ENCODE measurements around the gene BNIP2. TPM values are rescaled to one million over a fixed set of nuclear protein-coding genes. Genes with fewer than 3 reads are reported as not detected.
"Not testable (repeated sequence)": the region's sequence is repeated elsewhere in the genome, so short reads cannot be mapped to it uniquely, and the experiment has no call there.

BNIP2 gene
- polyA plus RNA-seq, 2 donors: 24.3 to 27.8 TPM

GRCh38 chr15:59711451-59712243, 22.5 kb upstream of the BNIP2 start:
- H3K27me3 ChIP-seq (ENCODE audit: control insufficient read depth in 1 of 2, insufficient read depth in 2 of 2, low read length in 2 of 2): no peaks in the 10 kb centered on the region
- no peaks in the 10 kb centered on the region for H3K9me3 ChIP-seq (ENCODE audit: control insufficient read depth in 2 of 2, insufficient read depth in 1 of 2, low read depth in 1 of 2, low read length in 1 of 2)
- no peaks in the 10 kb centered on the region for H3K4me1 ChIP-seq (ENCODE audit: control insufficient read depth in 2 of 2, insufficient read depth in 2 of 2, low read length in 1 of 2)
- no peak overlapping the region for H3K27ac ChIP-seq (ENCODE audit: low read depth in 2 of 2, low read length in 1 of 2)
- H3K4me3 ChIP-seq (ENCODE audit: low read depth in 1 of 2, low read length in 2 of 2): no peak overlapping the region
- H3K36me3 ChIP-seq (ENCODE audit: control insufficient read depth in 2 of 2, insufficient read depth in 2 of 2, low read length in 1 of 2): no peaks in the 10 kb centered on the region
- WGBS, 2 donors: 51 to 55% methylated on average over 4 of the region's 4 CpGs

GRCh38 chr15:59707619-59708018, 18.5 kb upstream of the BNIP2 start:
- Histone ChIP-seq H3K4me3 (ENCODE audit: low read depth in 1 of 2, low read length in 2 of 2) (no peak overlapping the region), H3K27me3 (ENCODE audit: control insufficient read depth in 1 of 2, insufficient read depth in 2 of 2, low read length in 2 of 2) (no peaks in the 10 kb centered on the region), H3K36me3 (ENCODE audit: control insufficient read depth in 2 of 2, insufficient read depth in 2 of 2, low read length in 1 of 2) (no peaks in the 10 kb centered on the region), H3K27ac (ENCODE audit: low read depth in 2 of 2, low read length in 1 of 2) (no peak overlapping the region), H3K9me3 (ENCODE audit: control insufficient read depth in 2 of 2, insufficient read depth in 1 of 2, low read depth in 1 of 2, low read length in 1 of 2) (no peaks in the 10 kb centered on the region), H3K4me1 (ENCODE audit: control insufficient read depth in 2 of 2, insufficient read depth in 2 of 2, low read length in 1 of 2) (no peaks in the 10 kb centered on the region)
- 97 to 98% methylated on average over 4 of the region's 4 CpGs for WGBS, 2 donors

- WGBS, 2 donors: 59 to 70% methylated on average over 6 of the region's 6 CpGs
- H3K9me3 ChIP-seq (ENCODE audit: control insufficient read depth in 2 of 2, insufficient read depth in 1 of 2, low read depth in 1 of 2, low read length in 1 of 2): no peaks in the 10 kb centered on the region
These were observed 15.1 kb upstream of the BNIP2 start for GRCh38 chr15:59703979-59704796.

GRCh38 chr15:59702351-59702750, 13.2 kb upstream of the BNIP2 start:
- Histone ChIP-seq H3K27me3 (ENCODE audit: control insufficient read depth in 1 of 2, insufficient read depth in 2 of 2, low read length in 2 of 2) (no peaks in the 10 kb centered on the region), H3K4me3 (ENCODE audit: low read depth in 1 of 2, low read length in 2 of 2) (no peak overlapping the region)

More at GRCh38 chr15:59703979-59704796, 15.1 kb upstream of the BNIP2 start:
- Histone ChIP-seq H3K4me1 (ENCODE audit: control insufficient read depth in 2 of 2, insufficient read depth in 2 of 2, low read length in 1 of 2) (no peaks in the 10 kb centered on the region), H3K27ac (ENCODE audit: low read depth in 2 of 2, low read length in 1 of 2) (no peak overlapping the region), H3K36me3 (ENCODE audit: control insufficient read depth in 2 of 2, insufficient read depth in 2 of 2, low read length in 1 of 2) (no peaks in the 10 kb centered on the region), H3K27me3 (ENCODE audit: control insufficient read depth in 1 of 2, insufficient read depth in 2 of 2, low read length in 2 of 2) (no peaks in the 10 kb centered on the region), H3K4me3 (ENCODE audit: low read depth in 1 of 2, low read length in 2 of 2) (no peak overlapping the region)

GRCh38 chr15:59701880-59702279, 12.8 kb upstream of the BNIP2 start:
- Histone ChIP-seq H3K9me3 (ENCODE audit: control insufficient read depth in 2 of 2, insufficient read depth in 1 of 2, low read depth in 1 of 2, low read length in 1 of 2) (no peaks in the 10 kb centered on the region), H3K4me1 (ENCODE audit: control insufficient read depth in 2 of 2, insufficient read depth in 2 of 2, low read length in 1 of 2) (no peaks in the 10 kb centered on the region), H3K27me3 (ENCODE audit: control insufficient read depth in 1 of 2, insufficient read depth in 2 of 2, low read length in 2 of 2) (no peaks in the 10 kb centered on the region), H3K27ac (ENCODE audit: low read depth in 2 of 2, low read length in 1 of 2) (no peak overlapping the region), H3K36me3 (ENCODE audit: control insufficient read depth in 2 of 2, insufficient read depth in 2 of 2, low read length in 1 of 2) (no peaks in the 10 kb centered on the region), H3K4me3 (ENCODE audit: low read depth in 1 of 2, low read length in 2 of 2) (no peak overlapping the region)
- WGBS, 2 donors: 66 to 71% methylated on average over 4 of the region's 4 CpGs

More at GRCh38 chr15:59702351-59702750, 13.2 kb upstream of the BNIP2 start:
- Histone ChIP-seq H3K27ac (ENCODE audit: low read depth in 2 of 2, low read length in 1 of 2) (no peak overlapping the region), H3K36me3 (ENCODE audit: control insufficient read depth in 2 of 2, insufficient read depth in 2 of 2, low read length in 1 of 2) (no peaks in the 10 kb centered on the region), H3K4me1 (ENCODE audit: control insufficient read depth in 2 of 2, insufficient read depth in 2 of 2, low read length in 1 of 2) (no peaks in the 10 kb centered on the region), H3K9me3 (ENCODE audit: control insufficient read depth in 2 of 2, insufficient read depth in 1 of 2, low read depth in 1 of 2, low read length in 1 of 2) (no peaks in the 10 kb centered on the region)

GRCh38 chr15:59699810-59700431, 10.8 kb upstream of the BNIP2 start:
- H3K4me1 ChIP-seq (ENCODE audit: control insufficient read depth in 2 of 2, insufficient read depth in 2 of 2, low read length in 1 of 2): no peaks in the 10 kb centered on the region
- no peaks in the 10 kb centered on the region for H3K36me3 ChIP-seq (ENCODE audit: control insufficient read depth in 2 of 2, insufficient read depth in 2 of 2, low read length in 1 of 2)
- H3K9me3 ChIP-seq (ENCODE audit: control insufficient read depth in 2 of 2, insufficient read depth in 1 of 2, low read depth in 1 of 2, low read length in 1 of 2): no peaks in the 10 kb centered on the region
- no peak overlapping the region for H3K27ac ChIP-seq (ENCODE audit: low read depth in 2 of 2, low read length in 1 of 2)
- WGBS, 2 donors: 55 to 61% methylated on average over 4 of the region's 4 CpGs
- H3K27me3 ChIP-seq (ENCODE audit: control insufficient read depth in 1 of 2, insufficient read depth in 2 of 2, low read length in 2 of 2): no peaks in the 10 kb centered on the region
- no peak overlapping the region for H3K4me3 ChIP-seq (ENCODE audit: low read depth in 1 of 2, low read length in 2 of 2)

- not testable (repeated sequence) for H3K9me3 ChIP-seq (ENCODE audit: control insufficient read depth in 2 of 2, insufficient read depth in 1 of 2, low read depth in 1 of 2, low read length in 1 of 2); H3K4me1 ChIP-seq (ENCODE audit: control insufficient read depth in 2 of 2, insufficient read depth in 2 of 2, low read length in 1 of 2); H3K27ac ChIP-seq (ENCODE audit: low read depth in 2 of 2, low read length in 1 of 2); H3K27me3 ChIP-seq (ENCODE audit: control insufficient read depth in 1 of 2, insufficient read depth in 2 of 2, low read length in 2 of 2); H3K4me3 ChIP-seq (ENCODE audit: low read depth in 1 of 2, low read length in 2 of 2); H3K36me3 ChIP-seq (ENCODE audit: control insufficient read depth in 2 of 2, insufficient read depth in 2 of 2, low read length in 1 of 2)
- 79 to 82% methylated on average over 4 of the region's 4 CpGs for WGBS, 2 donors
These were observed 8.9 kb upstream of the BNIP2 start for GRCh38 chr15:59698065-59698464.

- Histone ChIP-seq H3K4me3 (ENCODE audit: low read depth in 1 of 2, low read length in 2 of 2) (no peak overlapping the region), H3K27ac (ENCODE audit: low read depth in 2 of 2, low read length in 1 of 2) (no peak overlapping the region), H3K27me3 (ENCODE audit: control insufficient read depth in 1 of 2, insufficient read depth in 2 of 2, low read length in 2 of 2) (no peaks in the 10 kb centered on the region), H3K36me3 (ENCODE audit: control insufficient read depth in 2 of 2, insufficient read depth in 2 of 2, low read length in 1 of 2) (no peaks in the 10 kb centered on the region), H3K9me3 (ENCODE audit: control insufficient read depth in 2 of 2, insufficient read depth in 1 of 2, low read depth in 1 of 2, low read length in 1 of 2) (no peaks in the 10 kb centered on the region), H3K4me1 (ENCODE audit: control insufficient read depth in 2 of 2, insufficient read depth in 2 of 2, low read length in 1 of 2) (no peaks in the 10 kb centered on the region)
- 66 to 83% methylated on average over 4 of the region's 4 CpGs for WGBS, 2 donors
These were observed 7.2 kb upstream of the BNIP2 start for GRCh38 chr15:59696332-59696731.

GRCh38 chr15:59694779-59695178, 5.7 kb upstream of the BNIP2 start:
- Histone ChIP-seq H3K4me1 (ENCODE audit: control insufficient read depth in 2 of 2, insufficient read depth in 2 of 2, low read length in 1 of 2) (no peaks in the 10 kb centered on the region), H3K27ac (ENCODE audit: low read depth in 2 of 2, low read length in 1 of 2) (no peak overlapping the region), H3K4me3 (ENCODE audit: low read depth in 1 of 2, low read length in 2 of 2) (no peak overlapping the region), H3K27me3 (ENCODE audit: control insufficient read depth in 1 of 2, insufficient read depth in 2 of 2, low read length in 2 of 2) (no peaks in the 10 kb centered on the region), H3K36me3 (ENCODE audit: control insufficient read depth in 2 of 2, insufficient read depth in 2 of 2, low read length in 1 of 2) (no peaks in the 10 kb centered on the region), H3K9me3 (ENCODE audit: control insufficient read depth in 2 of 2, insufficient read depth in 1 of 2, low read depth in 1 of 2, low read length in 1 of 2) (no peaks in the 10 kb centered on the region)
- 96 to 97% methylated on average over 1 of the region's 1 CpG for WGBS, 2 donors

Measured in esophagus (tissue), 2 donors.